OCI-LY7 (cell line): Measurements from ENCODE around the gene RCOR3.

Source experiments
- CTCF ChIP-seq: fragments of 200-600 bp; sonication (generic); conservative IDR thresholded peaks from 2 replicates; pipeline ENCODE4 v1.5.1; 2014; ENCODE audit warnings: mild to moderate bottlenecking, antibody characterized with exemption, low read length, moderate library complexity, mixed read lengths
- EZH2phosphoT487 ChIP-seq: fragments of 200-600 bp; sonication (generic); IDR thresholded peaks from 2 replicates; pipeline ENCODE4 v1.6.1; 2018; ENCODE audit warnings: low read depth, borderline replicate concordance, mild to moderate bottlenecking, mixed run types, antibody characterized with exemption, low read length, moderate library complexity, mixed read lengths

- TF ChIP-seq CTCF (no peak), EZH2phosphoT487 (no peak)
Observed at GRCh38 chr1:211285196-211285595, 26.0 kb downstream of the RCOR3 start.
